Astrocyte of the hippocampus (primary cell): ENCODE data around the gene TMEM63C.

ENCODE experiments used
- DNase-seq: peaks from one replicate; pipeline ENCODE4 v3.0.0; 2011; ENCODE audit warnings: low read depth, low spot score

TMEM63C gene, protein sequence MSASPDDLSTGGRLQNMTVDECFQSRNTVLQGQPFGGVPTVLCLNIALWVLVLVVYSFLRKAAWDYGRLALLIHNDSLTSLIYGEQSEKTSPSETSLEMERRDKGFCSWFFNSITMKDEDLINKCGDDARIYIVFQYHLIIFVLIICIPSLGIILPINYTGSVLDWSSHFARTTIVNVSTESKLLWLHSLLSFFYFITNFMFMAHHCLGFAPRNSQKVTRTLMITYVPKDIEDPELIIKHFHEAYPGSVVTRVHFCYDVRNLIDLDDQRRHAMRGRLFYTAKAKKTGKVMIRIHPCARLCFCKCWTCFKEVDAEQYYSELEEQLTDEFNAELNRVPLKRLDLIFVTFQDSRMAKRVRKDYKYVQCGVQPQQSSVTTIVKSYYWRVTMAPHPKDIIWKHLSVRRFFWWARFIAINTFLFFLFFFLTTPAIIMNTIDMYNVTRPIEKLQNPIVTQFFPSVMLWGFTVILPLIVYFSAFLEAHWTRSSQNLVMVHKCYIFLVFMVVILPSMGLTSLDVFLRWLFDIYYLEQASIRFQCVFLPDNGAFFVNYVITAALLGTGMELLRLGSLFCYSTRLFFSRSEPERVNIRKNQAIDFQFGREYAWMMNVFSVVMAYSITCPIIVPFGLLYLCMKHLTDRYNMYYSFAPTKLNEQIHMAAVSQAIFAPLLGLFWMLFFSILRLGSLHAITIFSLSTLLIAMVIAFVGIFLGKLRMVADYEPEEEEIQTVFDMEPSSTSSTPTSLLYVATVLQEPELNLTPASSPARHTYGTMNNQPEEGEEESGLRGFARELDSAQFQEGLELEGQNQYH

DNA sequence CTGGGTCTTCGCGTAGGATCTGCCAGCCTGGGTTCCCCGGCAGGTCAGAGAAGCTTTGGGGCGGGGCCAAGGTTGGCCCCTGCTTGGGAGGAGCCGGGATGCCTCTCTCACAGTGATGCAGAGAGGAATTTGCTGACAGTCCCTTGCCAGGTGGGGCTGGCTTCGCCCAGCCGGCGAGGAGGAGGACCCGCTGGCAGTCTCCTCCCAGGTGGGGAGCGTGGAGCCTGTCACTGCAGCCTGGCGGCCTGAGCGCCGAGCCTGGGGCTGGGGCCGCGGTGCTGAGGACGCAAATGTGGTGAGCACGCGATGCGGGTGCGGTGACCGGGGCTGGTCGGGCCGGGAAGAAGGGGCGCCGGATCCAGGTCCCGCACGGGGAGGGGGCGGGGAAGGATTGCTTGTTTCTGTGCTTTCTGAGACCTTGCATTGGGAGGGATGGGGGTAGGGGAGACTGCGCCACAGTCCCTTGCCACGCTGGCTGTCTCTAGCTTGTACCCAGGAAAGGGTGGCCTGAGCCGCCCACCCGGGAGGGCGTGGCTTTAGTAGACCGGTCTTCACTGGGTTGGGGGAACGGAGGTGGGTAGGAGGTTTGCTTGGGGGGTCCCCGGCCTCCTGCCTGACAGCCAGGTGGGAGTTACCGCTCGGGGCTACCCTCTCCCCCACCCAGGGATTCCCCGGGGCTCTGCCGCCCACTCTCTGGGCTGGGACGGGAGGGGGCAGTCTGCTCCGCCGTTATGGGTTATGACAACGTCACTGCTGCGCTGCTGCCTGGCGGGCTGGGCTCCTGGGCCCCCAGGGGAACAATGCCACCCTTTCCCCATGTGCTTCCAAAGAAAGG is at the start of gene TMEM63C:
Gene TMEM63C (plus strand): TSS at position 196 of the 835 bp plus-strand sequence. CDS start 37,016 bp downstream, outside the sequence.
- DNase-seq, result peak; percentile 76

DNA sequence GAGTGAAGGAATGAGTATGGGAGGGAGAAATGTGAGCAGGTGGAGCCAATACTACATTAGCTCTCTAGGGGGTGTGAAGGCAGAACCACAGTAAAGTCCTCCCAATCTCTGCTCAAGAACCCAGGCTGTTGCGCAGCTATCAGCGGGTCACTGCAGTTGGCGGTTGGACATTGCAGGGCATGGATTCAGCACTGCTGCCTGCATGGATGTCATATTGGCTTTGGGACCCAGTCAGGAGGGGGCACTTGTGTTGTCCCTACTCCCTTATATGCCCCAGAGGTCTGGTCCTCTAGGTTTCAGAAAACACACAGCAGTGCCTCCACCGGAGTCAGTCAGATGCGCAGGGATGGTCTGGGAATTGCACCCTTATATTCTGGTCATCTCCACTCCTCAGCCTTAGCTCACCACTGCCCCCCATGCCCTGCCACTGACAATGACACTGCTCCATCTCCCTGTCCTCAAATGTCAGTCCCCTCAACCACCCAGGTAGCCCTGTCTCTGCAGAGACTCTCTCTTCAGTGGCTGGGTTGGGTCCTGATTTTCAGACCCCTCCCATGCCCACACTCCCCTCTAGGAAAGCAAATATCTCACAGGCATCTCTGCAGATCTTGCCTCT is 49.6 kb upstream of the TMEM63C start:
- DNase-seq, result no peak

DNA sequence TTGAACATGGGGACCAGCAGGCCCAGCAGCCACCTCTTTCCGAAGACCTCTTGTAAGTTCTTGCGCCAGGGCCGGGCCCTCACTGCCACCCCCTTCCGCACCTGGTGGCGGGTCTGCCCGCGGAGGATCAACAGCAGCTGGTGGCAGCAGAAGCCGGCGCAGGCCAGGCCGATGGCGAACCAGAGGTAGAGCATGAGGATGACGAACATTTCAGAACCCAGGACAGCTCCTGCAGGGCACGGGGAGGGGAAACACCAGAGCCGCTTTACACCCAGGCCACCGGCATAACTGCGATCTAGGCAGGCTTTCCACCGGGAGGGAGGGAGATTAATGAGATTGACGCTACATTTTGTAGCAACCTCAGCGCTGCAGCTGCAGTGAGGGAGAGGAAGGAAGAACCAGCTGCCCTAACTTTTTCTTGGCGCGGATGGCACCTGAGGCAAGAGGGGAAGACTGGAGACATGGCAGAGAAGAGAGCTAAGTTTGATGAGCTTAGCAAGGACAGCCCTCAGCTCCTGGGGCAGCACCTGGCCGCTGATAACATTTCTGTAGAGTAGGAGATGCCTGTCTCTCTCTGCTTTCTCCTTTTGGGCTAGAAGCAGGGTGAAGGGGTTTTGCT is 47.8 kb upstream of the TMEM63C start:
- DNase-seq, result peak; percentile 92

DNA sequence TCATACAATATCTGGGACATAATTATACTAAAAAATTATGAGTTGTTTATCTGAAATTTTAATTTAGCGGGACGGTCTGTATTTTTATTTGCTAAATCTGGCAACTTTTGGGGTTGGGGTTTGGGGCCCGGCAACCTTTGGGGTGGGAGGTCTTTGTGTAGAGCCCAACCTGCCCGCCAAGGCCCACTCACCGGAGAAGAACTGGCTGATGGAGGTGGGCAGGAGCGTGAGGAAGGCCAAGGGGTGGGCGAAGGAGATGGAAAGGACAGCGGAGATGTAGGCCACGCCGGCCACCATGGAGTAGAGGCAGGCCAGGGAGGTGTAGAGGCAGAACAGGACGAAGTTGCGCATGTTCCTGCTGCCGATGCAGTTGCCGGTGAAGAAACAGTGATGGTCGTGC is 42.6 kb upstream of the TMEM63C start:
- DNase-seq, result no peak

DNA sequence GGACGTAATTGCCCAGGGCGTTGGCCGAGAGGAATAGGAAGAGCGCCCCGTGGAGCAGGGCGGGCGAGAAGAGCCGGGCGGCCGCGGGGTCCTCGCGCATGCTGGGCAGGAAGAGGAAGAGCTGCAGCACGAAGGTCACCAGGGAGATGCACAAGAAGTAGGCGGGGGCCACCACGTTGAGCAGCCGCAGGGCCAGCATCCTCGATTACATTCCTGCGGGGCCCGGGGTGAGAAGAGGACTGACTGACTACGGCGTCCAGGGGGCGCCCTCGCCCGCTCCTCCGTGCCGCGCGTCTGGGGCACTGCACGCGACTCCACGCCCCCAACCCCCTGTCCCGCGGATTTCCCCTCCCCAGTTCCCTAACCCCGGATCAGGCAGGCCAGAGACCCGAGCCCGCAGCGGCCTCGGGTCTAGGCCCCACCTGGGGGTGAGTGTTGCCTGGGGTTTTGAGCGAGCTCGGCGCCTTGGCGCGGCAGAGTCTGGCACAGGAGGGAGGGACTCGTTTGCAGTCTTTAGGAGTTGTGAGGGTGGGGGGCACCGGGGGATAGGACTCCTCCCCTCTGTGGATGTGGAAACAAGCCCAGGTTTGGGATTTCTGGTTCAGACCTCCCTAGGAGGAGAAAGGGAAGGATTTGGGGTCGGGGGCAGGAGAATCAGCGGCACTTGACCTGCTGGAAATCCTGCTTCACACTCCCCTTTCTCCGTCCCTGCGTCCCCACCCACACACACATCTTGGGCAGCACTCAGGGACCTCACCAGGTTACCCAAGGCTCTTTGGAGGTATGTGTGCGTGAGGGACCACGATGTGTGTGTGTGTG is 41.8 kb upstream of the TMEM63C start:
- DNase-seq, result peak; percentile 52

DNA sequence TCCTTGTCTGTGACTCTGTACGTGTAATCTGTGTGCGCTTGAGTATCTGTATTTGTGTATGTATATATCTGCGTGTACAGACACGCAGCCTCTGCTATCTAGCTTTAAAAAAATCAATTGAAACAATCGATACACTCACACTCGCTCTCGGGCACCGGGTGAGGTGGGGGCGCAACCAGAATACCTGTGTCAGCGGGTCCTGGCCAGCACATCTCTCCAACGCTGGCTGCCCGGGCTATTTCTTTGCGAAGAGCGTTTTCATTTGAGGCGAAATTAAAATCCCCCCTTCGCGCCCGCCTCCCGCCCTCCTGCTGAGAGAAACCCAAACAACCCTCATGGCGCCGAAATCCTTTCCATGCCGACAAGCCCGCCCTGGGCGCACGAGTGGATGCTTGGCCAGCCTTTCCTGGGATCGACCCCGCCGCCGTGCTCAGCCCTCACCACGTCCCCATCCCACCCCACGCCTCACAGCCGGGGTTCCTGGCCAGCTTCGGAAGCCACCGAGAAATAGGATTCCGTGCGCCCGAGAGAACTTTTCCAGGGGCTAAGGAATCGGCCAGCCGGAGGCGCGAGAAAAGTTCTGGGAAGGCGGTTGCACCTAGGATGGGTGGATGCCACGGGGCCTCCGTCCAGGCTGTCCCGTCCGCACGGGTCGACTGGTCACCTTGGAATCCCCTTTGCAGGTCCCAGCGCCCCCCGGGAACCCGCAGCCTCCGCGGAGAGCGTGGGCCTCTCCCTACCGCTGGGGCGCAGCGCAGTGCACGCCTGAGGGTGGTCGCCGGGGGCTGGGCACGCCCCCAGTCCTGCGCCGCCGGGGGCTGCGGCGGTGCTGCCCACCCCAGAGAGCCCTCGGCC is 41.0 kb upstream of the TMEM63C start:
- DNase-seq, result peak; percentile 36

DNA sequence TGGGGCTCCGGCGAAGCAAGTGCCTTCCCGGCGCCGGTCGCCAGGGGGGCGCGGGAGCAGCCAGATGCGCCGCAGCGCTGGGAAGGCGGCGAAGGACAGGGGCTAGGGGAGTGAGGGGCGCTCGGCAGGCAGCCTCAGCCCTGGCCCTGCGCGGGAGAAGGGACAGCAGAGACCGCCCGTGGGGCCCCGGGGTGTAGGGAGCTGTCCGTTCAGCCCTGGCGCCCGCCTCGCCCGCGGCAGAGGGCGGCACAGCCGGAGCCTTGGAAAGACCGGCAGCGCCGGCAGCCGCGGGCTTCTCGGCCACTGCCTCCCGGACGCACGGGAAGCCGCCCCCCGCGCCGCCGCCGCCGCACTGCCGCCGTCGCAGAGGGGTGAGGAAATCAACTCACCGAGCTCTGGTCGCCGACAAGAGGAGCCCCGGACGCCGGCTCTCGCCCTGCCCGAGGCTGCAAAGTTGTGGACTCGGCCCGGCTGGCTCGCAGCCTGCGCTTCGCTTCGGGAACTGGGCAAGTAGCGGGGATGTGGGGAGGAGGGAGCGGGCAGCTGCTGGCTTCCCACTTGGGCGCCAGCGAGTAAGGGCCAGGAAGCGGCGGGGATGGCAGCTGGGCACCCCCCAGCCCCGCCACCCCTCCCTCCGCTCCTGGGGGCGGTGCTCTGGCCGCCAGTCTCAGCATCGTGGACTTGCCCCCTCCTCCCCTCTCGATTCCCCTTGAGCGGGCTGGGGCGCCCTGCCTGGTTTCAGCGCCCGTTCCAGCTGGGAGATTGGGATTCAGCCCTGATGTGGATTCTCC is 40.2 kb upstream of the TMEM63C start, which contains the start of gene ZDHHC22:
Gene ZDHHC22 (minus strand): TSS at position 578 of the 791 bp plus-strand sequence. CDS start 2,053 bp downstream, outside the sequence.
- peak; percentile 77 for DNase-seq

DNA sequence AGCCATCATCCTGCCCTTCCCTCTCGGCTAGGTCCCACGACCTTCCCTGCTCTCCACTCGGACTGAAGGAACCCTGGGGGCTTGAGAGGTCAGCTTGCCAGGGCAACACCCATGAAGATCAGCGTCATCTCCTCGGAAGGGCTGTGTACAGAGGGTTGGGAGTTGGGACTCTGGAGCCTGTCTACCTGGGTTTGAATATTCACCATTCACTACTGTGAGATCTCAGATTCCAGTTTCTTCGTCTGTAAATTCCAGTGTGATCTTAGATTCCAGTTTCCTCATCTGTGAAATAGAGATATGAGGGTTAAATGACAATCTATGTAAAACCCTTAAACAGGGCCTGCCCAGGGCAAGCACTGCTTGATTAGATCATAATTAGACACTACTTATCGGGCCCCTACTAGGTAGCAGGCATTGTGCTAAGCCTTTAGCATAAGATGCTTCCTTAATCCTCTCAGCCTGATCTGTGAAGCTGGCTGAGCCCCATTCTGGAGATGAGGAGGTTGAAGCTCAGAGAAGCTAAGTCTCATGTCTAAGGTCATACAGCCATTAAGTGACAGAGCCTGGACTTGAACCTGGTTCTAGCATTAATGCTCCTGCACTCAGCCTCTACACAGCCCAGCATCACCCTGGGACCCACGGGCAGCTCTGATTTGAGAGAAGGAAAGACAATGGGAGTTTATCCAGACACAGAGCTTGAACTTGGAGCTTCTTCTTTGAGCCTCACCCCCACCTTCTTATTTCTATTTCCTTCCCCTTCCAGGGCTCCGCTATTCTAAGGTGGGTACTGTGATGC is 39.4 kb upstream of the TMEM63C start:
- no peak for DNase-seq

DNA sequence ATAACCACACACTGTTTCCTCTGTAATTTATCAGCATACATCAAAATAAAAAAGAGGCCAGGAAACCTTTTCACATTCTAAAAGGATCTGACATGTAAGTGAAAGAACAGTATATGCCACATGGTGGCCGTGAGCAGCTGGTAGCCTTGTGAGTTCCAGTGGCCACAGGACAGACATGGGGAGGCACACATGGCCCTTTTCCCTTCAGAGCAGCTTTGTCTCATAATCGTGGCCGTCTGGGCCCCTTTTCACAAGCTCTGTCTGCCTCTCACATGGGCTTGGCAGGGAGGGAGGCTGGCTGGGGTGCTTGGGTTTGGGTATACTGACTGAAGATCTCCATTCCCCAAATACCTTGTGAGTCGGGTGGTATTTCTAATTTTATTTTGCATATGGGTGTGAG is 38.5 kb upstream of the TMEM63C start:
- no peak for DNase-seq

DNA sequence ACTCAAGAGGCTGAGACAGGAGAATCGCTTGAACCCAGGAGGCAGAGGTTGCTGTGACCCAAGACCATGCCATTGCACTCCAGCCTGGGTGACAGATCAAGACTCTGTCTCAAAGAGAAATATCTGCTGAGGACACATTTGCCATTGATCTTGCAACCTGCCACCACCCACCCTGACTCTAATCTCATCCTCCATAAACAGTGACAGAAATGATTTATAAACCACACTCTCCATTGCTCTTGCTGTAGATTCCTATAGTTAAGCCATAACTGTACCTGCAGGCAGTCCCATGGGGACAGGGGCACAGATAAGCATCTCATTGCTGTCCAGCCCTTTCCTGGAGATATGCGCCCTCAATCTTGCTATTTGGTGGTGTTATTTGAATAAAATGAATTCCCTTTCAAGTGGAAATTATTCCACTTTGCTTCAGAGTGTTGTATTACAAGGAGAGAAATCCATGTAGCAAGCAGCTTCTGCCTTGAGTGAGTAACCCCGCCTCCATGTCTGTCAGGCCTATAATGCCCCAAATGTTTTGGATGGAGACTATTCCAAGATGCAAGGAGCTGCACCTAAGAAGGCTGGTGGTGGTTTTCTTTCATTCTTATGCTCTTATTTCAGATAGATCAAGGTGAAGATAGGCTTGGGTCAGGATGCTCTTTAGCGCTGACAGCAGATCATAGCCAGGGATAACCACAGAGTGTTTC is 37.0 kb upstream of the TMEM63C start:
- no peak for DNase-seq

DNA sequence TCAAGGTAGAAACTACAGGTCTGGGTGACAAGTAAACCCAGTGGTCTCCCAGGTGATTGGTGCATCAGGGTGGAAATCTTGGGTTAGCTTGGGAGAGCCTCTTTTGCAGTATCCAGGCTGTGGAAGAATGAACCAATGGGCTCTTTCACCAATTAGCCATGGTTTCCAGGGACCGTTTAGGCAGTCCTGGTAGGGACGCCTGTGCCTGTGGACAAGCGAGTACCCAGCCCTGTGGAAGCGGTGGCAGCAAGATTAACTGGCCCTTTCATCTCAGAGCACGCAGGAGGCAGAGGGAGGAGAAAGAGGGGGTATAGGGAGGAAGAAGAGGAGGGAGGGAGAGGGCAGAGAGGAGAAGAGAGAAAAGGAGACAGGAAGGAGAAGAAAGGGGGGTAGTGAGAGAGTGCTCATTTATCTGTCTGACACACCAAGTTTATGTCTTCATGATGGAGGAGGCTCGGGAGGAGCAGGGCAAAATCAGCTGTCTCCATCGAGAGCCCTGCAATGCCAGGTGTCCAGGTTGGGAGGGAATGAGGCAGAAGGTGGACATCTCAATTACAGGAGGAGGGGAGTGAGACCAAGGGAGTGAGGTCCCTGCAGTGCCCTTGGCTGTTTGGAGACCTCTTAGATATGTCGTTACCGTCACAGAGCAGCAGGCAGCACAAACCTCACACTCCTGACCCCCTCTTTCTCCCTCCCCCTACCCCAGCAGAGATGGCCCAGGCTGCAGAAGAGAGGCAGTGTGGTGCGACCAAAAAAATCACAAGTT is 35.4 kb upstream of the TMEM63C start:
- DNase-seq, result no peak

DNA sequence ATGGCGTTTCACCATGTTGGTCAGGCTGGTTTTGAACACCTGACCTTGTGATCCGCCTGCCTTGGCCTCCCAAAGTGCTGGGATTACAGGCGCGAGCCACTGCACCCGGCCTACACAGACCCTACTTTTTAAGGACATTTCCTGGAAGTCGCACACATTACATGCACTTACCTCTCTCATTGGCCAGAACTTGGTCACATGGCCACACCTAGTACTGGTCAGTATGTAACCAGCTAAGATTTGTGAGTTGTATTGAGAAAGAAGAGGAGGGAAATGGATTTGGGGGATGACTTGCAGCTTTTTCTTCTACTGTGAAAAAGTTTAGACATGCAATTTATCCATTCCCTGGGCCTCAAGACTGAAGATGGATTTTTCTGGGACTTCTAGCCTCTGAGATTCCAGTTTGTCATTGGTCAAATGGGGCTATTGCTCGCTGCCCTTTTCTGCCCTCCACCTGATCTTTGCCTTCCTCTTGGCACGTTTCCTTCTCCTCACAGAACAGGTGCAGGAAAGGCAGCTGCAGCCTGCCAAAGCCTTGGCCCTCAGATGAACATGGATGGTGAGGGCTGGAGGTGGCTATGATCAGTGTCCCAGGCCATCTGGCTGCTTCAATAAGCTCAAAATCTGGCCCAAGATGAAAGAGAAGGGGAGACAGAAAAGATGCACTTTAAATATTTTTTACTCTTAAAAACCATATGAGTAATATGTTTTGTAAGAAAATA is 32.9 kb upstream of the TMEM63C start:
- DNase-seq, result no peak

DNA sequence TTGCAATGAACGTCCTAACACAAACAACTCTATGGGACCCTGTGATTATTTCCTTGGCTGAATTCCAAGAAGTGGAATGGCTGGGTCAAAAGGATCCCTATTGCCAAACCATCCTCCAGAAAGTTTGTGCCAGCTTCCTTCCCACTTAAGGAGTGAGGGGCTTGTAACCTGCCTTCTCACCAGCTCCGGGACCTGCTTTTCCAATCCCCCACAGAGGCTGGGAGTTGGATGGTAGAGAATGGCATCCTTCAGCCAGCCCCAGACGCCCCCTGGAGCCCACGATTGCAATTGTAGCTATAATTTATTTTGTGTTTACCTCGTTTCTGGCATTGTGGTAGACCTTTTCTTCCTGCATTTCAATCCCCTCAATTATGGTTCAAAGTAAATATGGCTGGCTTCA is 30.4 kb upstream of the TMEM63C start:
- DNase-seq, result peak; percentile 54

DNA sequence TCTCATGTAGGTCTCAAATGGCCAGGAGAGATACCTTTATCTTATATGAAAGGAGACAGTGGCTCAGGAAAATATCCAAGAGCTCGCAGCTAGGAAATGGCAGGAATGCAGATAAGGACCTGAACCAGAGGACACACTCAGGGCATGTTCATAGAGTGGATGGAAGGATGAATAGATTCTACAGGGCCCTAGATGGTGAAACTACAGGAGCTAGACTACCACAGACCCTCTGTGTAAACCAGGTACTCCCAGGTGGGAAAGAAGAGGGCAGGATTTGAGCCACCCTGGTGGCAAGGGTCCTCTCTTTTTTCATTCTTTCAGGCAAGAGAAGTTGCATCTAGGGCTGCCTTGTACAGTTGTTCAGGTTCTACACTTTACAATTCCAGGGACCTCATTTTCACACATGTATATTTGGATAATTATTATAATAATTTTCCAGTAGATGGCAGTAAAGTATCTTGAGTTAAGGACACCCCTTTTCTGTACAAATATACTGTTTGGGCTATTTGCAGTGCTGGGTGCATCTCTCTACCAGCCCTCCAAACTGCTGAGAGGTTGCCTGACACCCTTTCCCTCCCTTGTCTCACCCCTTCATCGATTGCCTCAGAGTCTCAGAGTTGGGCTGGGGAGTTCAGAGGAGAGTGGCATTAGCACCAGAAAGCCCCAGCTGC is 29.5 kb upstream of the TMEM63C start:
- peak; percentile 26 for DNase-seq

DNA sequence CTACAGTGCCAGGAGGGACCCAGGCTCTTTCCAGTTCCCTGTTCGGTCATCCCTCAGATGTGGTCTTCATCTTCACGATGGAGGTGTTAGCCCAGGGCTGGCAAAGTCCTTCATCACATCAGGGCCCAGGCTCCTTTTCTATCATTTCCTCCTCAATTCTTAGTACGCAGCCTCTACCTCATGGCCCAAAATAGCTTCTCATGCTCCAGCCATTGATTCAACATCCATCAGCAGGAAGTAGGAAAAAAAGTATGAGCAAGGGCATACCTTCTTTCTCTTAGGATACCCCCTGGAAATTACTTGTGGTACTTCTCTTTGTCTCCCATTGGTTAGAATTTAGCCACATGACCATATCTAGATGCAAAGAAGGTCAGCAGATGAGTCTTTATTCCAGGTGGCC is 27.8 kb upstream of the TMEM63C start:
- DNase-seq, result no peak
